GM18873 (cell line): ENCODE measurements around the gene NRAP.

Source experiments
- ATAC-seq: cut with Tn5 transposase; IDR thresholded peaks from one replicate; pipeline ENCODE4 v1.9.1; 2021; ENCODE audit warnings: mild to moderate bottlenecking, moderate library complexity, moderate number of reproducible peaks; ENCODE audit not compliant: unreplicated experiment, low FRiP score

NRAP gene

DNA sequence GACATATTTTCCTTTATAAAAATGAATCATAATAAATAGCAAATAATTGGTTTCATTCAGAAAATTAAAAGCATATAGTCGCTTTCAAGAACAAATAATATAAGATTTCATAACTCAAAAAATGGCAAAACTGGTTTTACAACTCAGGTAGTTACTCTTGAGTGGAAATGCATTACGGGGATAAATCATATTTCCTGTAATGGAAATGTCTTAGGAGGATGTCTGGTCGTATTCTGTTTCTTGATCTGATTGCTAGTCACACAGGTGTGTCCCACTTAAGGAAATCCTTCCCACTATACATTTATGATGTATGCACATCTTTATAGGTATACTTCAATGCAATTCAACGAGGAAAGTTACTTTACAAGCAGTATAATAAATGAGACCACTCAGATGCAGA is 20.7 kb downstream of the NRAP start:
- ATAC-seq: no peak

DNA sequence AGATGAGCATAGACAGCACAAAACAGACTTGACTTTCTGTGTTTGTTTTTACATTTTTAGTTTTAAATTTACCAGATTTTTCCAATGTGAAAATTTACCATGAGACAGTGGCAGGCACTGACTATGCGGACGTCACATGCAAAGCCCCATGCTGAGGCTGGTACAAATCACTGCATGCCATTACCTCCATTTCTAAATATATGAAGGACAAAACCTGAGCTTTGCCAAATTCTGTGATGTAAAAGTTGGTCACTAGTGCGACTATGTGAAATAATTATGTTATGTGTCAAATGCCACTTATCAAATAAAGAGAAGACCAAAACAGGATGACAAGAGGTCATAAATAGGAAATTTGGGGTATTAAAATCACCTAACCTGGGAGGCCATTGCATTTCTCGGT is 22.1 kb downstream of the NRAP start:
- no peak for ATAC-seq

DNA sequence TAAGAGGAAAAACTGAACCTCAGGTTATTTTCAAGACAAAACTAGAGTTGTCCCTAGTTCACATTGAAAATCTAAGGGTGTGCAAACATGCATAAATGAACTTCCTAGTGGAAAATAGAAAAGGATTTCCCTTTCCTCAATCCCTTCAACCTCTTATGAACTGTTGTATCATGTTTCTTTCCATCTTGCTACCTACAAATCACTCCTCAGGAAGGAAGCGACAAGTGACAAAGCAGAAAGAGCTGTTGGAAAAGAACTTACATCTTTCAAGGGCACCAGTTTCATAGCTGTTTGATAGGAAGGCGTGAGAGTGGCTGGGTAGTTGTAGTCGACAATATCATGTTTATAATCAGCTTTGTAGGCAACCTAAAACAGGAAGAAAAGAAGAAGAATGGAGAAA is 23.9 kb downstream of the NRAP start:
- no peak for ATAC-seq

DNA sequence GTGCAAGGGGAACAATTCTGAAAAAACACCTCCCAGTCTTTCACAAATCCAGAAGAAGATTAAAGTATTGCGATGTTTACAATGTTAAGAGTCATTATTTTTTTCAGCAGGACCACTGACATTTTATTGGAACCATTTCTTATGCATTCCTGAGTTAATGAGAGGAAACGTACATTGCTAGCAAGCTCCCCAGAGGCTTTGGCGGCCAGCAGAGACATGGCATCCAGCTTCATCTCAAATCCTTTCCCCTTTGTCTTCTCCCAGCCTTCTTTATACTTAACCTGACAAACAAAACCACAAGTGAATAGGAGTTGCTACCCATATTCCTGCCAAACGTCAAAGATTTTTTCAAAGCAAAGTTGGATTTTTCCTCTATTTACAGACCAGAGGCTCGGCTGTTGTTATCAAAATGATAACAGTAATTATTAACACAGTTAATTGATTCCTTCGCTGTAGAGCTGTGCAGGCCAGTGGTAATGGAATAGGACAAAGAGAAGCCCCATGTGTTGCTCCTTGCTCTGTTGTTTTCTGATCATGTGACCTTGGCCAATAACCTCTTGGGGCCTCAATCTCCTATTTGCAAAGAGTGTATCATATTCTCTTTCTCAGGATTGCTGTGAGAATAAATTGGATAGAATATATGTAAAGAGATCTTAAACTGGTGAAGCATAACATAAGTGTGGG is 32.0 kb downstream of the NRAP start:
- no peak for ATAC-seq

DNA sequence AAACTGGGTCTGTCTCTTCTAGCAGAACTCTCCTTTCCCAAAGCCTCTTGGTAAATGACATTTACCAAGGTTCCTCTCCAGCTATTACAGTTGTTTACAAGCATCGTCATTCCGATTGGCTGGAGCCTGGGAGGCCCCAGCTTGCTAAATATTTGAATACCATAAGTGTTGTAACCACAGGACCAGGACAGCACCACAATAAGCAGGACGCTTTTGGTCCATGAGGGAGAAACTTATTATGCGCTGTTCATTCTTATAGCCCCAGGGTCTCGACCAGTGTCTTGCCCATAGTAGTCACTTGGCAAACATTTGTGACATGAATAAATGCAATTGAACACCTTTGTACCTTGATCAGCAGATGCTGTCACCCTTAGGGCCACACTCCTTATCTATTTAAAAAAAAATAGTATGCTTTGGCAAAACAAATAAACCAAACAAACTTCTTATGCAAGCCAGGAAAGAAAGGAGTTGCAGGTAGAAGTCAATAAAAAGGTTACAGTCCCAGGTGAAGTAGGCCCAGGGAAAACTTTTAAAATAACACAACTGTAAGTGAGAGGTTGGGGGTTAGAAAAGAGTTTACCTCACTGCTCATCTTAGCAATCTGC is 32.8 kb downstream of the NRAP start:
- ATAC-seq: no peak

DNA sequence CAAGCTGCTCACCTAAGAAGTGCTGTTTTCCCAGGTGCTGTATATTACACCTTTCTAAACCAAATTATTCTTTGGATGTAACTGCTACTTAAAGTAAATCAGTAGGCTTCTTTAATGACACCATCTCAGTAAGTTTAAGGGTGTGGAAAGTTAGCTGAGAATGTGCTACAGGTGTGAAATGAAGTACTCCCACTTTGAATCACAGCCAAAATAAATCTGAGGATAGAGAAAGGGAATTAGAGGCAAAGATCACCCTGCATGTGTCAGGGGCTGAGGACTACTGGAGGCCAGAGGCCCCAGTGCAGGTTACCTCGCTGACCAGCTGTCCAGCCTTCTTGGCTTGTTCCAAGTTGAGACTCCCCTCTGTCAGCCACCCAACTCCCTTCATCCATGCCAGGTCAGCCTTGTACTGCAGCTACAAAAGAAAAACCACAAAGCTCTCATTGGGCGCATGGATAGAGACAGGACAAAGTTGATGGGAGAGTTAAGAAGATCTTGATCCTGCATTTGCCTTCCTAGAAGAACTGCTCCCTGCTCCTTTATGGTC is 35.2 kb downstream of the NRAP start:
- no peak for ATAC-seq

DNA sequence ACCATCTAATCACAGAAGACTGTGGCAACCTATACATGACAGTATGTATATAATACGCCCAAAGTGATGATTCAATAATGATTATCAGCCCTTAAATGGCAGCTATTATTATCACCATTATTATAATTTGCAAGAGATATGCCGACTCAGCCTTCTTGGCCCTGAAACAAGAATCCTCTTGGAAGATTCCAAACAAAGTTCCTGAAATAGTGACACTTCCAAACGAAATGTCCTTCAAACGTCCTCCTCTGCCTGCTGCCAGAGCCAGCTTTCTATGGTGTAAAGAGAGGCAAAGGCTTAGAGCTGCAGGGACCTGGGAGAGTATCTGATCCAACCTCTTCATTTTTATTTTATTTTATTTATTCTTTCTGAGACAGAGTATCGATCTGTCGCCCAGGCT is 36.0 kb downstream of the NRAP start:
- ATAC-seq: no peak

DNA sequence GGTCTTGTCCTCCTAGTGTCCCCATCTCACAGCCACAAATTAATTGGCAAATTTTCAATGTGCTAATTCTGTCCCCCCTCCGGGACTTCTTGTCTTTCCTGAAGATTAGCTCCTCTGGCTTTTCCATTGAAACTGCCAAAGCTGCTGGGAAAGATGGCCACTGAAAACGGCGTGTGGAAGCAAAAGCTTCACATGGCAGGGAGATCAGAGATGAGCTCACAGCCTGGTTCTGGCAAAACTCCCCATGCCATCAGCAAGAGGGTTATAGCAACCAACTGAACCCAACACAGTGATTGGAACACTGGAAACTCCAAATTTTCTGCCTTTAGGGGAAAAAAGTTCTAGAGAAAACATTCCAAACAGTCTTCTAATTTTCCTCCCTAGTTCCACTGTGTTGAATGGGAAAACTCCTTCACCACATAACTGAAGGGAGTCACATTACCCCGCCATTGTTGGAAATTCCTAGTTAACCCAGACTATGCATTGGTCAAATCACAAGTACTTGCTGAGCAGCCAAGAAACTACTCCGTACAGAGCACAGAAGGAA is 37.0 kb downstream of the NRAP start:
- no peak for ATAC-seq

DNA sequence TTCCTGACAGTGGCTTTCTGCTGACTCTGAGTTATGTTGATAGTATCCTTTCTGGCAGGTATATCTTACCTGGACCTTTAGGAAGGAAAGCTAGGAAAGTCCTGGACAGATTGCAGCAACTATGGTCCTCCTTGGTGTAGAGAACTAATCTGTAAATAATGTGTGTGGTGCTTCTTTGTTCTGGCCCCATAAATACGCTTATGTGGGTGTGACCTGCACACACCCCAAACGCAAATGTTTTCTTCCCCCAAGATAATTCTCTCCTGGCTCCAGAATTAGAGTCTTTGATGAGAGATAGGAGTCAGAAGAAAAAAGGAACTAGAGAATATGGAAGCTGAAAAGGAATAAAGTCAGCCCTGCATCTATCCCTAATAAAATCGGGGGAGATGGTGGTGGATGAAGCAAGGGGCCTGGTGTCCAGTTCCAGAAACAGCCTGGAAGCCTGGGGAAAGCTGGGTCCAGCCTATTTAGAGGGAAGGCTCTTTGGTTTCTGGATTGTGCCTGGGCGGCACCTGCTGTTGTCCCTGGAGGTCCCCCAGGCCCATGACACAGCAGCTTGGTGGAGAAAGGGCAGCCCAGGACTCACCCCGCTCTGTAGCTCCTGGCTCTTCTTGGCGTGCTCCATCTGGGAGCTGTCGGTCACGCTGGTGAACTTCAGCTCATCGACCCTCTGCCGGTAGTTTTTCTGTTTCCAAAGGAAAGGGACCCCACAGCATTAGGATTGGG is 38.2 kb downstream of the NRAP start:
- ATAC-seq: no peak

DNA sequence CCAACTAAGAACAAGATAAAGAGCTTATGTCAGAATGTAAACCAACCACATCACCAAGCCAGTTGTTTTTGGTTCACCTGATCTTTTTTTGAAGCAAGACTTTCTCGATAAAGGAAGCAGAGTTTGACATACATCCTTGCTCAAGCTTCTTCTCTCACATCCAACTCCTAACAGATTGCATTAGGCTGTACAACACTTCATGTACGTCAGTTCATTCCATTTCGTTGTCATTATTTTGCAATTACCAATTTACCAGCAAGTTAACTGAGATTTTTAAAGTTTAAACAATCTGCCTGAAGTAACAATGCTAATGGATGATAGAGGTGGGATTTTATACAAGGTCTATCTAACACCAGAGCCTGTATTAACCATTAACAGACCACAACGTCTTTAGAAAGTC is 41.0 kb downstream of the NRAP start:
- ATAC-seq: no peak

DNA sequence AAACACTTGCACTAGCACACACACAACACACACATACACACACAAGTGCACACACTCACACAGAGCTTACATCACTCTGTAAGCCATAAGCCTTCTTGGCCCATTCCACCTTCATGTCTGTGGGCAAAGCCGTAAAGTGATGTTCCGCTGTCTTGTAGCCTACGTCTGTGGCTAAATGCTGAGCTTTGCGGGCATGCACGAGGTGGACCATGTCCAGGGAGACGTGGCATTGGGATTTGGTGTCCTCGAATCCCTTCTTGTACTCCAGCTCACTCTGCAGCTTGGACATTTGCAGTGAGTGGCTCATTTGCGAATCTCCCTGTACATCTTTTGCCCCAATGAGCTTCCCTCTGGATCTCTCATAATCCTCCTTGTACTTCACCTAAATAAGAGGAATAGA is 42.0 kb downstream of the NRAP start:
- ATAC-seq: no peak

DNA sequence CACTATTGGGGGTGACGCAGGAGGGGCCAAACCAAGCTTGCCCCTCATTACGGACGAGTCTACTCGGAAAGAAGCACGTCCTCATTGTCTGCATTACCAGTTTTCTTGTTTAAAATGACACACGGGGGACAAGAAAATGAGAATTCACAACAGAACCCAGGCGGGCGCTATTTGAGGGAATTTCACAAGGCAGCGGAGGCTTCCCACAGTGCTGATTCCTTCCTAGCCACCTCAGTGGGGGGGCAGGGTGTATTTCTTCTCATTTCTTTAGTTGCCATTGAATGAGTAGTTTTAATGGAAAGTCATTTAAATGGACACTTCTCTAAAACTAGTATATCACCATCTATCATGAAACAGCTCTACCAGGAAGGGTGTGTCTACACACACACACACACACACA is 42.9 kb downstream of the NRAP start:
- no peak for ATAC-seq

DNA sequence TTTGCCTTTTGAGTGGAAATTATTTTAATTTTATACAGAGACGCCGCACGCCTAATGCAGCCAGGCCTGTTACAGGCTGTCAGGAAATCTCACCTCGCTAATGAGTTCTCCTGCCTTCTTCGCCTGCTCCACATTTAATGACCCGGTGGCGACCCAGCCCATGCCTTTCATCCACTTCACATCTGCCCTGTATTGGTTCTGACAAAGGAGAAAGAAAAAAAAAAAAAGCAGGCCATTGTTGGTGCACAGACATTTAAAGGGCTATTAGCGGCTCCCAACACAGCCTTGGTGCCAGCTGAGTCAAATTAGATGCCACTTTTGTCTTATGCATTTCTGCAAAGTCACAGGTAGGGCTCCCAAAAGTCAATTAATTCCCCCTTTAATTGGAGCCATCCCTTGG is 43.3 kb downstream of the NRAP start:
- ATAC-seq: no peak

DNA sequence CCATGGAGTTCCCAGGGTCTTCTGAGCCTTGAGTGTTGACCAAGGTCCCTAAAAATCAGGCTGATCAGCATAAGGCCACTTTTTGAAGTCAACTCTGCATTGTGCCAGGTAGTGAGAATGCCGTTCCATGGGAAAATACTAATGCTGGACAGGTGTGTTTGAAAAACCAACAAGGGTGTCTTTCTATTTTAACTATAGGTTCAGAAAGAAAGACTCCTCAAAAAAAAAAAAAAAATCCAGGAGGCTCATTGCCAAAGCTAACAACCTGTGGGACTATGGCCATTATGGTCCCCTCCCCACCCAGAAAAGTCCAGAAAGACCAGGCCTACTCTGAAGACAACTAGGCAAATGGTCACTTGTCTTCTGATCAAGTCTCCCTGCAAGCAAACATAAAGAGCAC is 44.4 kb downstream of the NRAP start:
- ATAC-seq: no peak

DNA sequence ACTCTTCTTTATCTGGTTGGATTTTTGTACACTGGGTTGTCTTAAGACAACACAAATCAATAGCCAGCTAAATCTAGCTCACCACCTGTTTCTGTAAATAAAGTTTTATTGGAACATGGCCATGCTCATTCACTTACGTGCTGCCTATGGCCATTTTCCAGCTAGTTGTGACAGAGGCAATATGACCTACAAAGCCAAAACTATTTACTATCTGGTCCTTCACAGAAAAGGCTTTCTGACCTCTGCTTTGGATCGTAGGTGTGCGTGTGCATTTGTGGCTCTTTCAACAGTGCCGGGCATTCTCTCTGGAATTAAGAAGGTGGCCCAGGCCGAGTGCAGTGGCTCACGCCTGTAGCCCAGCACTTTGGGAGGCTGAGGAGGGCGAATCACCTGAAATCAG is 45.5 kb downstream of the NRAP start:
- no peak for ATAC-seq

DNA sequence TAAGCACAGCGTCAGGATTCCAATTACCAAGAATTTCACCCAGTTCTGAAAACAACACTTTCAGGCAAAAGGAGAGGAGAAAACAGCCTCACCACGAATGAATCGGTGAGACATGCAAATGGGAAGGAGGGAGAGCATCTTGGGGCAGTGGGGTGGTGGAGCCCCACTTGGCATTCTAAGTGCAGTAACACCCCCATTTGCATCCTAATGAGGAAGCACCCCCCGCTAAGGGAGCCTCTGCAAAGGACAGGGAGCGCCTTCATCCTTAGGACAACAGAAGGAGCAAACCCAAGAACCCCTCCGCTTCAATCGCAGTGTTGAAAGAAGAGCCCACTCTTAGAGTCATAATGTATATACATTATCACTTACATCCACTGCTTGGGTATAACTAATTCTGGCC is 46.8 kb downstream of the NRAP start:
- no peak for ATAC-seq

DNA sequence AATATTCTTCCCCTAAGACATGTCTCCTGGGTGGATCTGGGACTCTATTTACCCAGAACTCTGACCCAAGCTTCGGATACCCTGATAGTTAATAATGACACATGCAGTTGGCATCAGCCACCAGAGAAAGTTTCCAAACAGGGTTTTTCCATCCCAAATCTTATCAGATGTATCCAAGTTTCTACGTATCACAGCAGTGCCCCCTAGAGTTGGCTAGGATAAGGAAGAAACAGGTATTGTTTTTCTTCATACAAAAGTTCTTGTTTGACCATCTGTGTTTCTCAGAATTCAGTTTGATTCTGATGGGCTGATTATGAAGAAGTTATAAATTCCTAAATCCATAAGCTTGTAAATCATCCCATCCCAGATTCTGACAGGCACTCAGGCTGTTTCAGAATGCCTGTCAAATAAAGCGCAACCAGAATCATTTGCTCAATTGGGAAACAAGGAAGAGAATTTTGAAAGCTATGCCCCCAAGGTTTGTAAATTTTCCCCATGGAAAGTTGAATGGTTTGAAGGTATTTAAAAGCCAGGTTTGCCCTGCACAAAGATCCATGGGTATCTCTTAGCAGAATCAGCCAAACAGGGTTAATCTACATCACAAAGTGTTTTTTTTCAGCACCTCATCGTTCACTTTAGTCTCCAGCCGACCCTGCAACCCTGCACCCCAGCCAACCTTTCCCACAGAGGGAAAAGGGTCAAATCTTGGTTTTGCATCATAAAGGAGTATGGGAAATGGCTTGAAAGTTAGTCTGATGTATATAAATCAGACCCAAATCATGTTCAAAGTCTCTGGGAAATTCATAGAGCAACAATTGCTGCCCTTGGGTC is 47.4 kb downstream of the NRAP start:
- no peak for ATAC-seq

DNA sequence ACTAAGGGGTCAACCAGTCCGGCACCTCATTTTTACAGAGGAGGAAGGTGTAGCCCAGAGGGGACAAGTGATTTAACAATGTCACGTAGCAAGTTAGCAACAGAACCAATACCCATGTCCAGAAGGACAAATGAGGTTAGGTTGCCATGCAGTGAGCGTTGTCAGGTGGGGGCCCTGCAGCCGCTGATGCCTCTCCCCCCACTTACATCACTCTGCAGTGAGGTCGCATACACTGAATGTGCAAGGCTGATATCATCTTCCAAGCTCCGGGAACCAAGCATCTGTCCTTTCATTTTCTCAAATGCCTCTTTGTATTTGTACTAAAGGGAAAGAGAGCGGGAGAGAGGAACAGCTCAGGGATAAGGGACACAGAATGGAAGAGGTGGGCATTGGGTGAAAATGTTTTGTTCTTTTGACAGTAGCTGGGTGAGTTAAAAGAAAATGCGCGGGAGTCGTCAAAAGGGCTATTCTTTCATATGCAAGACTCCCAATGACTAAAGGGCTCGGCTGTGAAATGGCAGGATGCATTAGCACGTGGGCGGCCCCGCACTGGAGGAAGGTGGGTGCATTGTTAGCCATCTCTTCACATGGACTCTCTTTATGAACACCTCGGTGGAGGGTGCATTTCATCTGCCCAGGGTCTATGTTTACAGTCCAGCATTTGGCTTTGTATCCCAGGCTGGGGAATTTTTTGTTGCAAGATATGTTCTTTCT is 49.7 kb downstream of the NRAP start:
- ATAC-seq: no peak

DNA sequence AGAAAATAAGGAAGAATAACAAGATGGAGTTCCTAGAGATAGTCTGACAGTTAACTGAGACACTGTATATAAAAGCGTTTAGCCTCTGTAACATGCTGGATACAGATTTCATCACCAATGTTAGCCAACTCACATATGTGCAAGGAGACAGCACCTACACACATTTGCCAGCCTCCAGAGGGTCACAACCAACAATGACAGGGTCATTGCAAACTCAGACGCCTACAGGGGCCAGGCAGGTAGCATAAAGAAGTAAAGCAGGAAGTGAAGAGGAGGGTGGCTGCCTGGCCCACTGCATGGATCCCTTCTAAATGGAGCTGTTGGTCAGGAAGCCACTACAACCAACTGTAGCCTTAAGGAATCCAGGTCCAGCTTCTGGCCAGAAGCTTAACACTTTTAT is 50.4 kb downstream of the NRAP start:
- no peak for ATAC-seq

DNA sequence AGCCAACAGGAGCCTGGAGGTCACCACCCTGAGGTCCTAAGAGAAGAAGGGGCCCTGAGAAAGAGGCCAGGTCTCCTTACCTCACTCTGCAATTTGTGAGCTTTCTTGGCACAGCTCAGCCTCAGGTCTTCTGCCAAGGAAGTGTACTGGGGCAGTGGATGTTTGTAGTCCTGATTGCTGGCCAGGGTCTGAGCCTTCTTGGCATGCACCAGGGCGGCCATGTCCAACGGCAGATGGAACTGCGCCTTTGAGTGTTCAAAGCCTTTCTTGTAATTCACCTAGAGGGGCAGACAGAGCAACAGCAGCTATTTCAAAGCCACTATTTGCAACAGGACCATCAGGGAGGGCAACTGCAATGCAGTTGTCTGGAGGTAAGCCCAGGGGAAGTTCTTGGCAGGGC is 51.7 kb downstream of the NRAP start:
- ATAC-seq: no peak
